Measurements from ENCODE around the gene CHST15.
"Not testable (repeated sequence)": the region's sequence is repeated elsewhere in the genome, so short reads cannot be mapped to it uniquely, and the experiment has no call there.

Gene CHST15

DNA sequence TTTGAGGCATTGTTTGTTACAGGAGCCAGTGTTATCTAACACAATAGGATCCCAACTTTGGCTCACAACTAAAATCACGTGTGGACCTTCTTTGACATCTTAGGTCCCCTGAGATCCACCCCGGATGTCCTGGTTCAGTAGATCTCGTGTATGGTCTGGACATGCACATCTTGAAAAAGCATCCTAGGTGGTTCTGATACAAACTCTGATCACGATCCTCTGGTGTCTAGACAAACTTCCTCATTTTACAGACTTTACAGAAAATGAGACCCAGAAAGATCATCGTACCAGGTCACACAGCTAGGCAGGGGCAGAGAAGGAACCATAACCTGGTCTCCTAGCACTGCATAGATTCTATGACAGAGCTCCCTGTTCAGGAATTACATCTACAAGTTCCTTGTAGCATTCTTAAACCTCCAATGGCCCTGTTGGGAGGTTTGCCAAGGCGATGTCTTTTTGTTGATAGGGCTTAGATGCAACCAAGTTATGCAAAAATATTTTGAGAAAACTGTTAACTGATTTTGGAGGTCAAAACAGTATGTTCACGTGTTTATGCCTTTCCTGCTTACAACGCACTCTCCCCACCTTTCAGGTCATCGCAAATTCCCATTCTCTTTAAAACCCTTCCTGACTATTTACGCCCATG is 30.8 kb upstream of the CHST15 start:
- FAIRE-seq: no peak

DNA sequence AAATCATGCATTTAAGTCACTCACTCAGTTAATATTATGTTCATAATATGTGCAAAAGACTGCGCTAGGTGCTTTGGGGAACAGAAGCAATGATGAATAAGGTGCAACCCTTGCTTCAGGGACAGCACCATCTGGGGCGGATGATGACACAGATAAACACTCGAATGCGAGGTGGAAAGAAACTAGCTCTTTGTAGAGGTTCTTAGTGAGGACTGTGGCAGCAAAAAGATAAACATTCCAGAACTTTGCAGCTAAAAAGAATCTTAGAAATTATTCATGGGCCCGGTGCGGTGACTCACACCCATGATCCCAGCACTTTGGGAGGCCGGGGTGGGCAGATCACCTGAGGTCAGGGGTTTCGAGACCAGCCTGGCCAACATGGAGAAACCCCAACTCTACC is 29.8 kb upstream of the CHST15 start:
- FAIRE-seq: no peak

DNA sequence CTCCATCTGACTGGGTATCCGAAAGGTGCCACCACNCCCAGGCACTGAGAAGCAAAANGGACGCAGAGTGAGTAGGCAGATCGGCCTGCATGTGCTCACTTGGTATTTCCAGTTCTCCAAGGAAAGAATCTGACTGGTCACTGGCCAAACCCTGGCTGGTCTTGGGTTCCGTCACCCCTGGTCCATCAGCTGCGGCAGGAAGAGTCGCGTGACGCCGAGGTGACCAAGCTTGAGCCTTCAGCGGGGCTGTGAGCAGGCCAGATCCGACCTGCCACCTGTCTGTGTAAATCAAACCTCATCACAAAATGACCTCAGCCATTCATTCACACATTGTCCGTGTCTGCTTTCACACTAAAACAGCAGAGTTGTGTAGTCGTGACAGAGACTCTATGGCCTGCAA is 28.8 kb upstream of the CHST15 start:
- no peak for FAIRE-seq

DNA sequence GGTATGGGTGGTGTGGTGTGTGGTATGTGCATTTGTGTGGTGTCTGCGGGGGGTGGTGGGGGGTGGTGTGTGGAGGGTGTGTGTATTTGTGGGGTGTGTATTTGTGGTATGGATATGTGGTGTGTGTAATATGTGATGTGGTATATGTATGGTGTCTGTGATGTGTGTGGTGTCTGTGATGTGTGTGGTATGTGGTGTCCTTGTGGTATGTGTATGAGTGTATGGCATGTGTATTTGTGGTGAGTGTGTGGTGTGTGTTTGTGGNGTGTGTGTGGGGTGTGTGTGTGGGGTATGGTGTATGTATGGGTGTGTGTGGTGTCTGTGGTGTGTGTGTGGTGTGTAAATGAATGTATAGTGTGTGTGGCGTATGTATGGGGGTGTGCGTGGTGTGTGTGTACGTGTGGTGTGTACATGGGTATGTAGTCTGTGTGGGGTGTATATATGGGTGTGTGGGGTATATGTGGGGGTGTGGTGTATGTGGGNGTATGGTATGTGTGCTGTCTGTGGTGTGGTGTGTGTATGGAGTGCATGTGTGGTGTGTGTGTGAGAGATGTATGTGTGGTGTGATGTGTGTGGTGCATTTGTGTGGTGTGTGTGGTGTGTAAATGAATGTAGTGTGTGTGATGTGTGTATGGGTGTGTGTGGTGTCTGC is 27.1 kb upstream of the CHST15 start:
- no peak for FAIRE-seq

DNA sequence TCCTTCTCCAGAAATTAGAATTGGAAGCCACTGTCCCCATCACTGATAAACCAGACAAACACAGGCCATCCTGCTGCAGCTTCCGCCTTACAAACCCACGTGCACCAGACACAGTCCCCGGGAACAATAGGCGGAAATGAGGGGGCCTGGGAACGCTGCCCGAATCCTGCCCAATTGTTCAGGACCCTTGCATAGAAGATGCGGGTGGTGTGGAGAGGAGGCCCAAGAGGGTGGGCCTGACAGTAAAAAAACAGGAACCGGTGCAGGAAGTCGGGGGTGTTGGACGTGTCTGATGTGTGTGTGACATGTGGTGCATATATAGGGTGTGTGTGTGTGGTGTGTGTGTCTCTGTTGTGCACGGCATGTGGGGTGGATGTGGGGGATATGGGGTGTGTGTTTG is 26.5 kb upstream of the CHST15 start:
- FAIRE-seq: no peak

DNA sequence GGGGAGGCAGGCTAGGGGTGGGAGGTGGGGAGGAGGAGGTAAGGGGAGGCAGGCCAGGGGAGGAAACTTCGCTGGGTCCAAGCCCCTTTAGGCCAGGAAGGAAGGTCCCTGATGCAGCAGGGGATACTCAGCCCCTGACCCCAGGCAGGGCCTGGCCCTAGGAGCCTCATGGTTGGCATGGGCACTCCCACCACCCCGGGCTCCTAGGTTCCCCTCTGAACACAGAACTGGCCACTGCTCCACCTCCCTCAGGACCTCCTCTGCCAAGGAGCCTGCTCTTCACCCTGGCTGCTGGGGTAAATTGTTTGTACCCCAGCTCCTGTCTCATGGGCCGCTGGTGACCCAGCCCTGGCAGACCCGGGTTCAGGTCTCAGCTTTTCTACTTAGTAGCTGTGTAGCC is 25.8 kb upstream of the CHST15 start:
- no peak for FAIRE-seq

DNA sequence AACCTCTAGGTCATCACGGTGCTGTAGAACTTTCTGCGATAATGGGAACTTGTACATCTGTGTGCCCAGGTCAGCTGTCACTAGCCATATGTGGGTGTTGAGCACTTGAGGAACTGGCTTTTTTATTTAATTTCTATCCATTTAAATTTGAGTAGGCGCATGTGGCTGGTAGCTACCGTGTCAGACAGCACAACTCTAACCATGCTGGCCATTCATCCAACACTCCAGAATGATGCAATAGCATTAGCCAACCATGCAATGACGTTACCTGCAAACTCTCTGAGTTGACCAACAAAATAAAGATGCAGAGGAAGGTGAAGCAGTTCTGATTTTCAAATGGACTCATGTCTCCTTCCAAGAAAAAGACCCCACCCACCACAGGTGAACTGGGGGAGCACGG is 24.4 kb upstream of the CHST15 start:
- no peak for FAIRE-seq

DNA sequence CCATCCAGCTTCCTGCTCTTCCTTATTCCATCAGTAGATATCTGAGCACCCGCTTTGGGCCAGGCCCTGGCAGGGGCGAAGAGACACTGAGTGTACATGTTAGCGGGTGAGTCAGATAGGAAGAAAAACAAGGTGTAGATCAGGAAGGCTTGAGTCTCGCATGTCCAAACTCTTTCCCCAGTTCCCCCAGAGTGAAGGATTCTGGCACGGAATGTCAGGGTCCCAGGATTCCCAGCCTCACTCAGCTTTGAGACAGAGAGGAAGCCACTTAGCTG is 24.1 kb upstream of the CHST15 start:
- FAIRE-seq: no peak

DNA sequence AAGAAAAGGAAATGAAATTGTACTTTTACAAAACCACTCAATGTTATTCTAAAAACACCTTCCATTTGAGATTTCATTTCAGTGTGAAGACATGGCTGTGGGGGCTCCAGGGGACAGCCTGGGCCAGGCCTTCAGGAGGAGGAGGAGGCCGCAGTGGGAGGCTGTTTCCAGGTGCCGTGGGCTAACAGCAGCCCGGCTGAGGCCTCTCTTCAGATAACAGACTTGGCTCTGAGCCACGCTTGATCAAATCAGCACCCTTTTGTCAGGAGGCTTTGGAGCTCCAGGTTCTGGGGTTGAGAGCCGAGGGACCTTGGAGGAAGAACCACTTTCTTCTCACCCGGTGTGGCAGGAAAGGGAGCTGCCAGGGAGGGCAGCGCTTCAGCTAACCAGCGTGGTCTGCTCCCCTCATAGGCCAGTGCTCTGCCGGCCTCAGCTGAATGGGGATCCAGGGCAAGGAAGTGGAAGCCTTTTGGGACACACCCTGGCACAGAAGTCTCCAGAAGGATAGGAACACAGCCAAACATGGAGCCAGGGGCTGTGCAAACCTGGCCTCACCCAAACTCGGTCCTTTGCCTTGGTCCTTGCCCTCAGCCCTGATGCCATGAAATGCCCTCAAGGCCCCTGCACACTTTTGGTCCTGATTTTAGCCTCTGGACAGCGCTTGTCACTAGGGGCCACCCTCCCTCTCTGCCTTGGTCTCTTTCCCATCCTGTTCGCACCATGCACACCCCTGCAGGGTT is 23.5 kb upstream of the CHST15 start:
- FAIRE-seq: no peak

DNA sequence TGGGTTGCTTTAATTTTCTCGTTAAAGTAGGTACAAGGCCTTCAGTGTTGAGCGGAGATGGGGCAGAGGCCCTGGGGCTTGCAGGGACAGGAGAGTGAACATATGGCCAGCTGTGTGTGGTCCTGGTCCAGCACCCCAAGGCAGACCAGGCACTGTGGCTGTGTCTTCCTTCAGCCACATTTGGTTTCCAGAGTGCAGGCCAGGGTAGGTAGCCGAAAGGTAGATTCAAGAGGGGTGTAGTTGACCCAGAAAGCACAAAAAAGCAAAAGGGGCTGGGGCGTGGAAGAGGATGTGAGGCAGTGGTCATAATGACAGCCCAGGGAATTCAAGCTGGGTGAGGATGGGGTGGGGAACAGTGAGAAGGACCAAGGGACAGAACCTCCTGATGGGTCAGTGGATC is 21.3 kb upstream of the CHST15 start:
- no peak for FAIRE-seq

DNA sequence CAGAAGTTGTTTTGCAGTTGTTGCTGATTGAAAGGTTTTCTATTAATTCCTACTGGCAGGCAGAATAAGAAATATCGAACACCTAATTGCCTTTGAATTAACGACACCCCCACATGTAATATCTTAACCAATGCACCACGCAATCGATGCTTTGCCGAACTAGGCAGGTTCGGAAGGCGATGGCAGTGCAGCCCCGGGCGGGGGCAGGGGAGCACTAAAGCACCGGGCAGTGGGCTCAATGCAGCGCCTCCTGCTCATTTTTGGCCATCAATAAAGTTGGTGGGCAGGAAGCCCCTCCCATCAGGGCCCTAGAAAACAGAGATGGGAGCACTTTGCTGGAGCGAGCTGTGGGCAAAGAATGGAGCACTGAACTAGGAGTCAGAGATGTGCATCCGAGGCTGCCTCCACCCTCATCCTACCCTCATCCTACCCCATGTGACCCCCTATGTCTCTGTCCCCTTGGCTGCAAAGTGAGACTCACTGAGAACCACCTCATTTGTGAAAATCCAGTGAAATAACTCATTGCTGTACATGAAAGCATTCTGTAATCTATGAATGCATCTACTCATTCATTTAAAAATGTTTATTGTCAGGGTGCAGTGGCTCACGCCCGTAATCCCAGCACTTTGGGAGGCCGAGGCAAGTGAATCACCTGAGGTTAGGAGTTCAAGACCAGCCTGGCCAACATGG is 19.6 kb upstream of the CHST15 start:
- FAIRE-seq: no peak

DNA sequence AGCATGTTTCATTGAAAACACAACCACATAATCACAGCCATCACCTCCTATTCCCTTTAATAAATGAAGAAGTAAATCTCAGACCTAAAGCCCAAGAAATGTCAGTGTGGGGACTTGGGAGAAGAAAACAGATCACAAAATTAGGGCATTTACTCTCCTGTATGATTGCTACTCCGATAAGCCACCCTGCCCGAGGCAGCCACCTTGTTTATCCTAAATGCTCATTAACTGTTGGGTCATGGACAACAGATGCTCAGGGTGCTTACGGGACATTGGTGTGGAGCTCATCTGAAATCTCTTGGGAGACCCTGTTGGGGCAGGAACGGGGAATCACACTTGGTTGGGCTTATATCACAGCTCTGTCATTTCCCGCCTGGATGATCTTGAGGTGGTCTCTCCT is 17.5 kb upstream of the CHST15 start:
- FAIRE-seq: no peak

DNA sequence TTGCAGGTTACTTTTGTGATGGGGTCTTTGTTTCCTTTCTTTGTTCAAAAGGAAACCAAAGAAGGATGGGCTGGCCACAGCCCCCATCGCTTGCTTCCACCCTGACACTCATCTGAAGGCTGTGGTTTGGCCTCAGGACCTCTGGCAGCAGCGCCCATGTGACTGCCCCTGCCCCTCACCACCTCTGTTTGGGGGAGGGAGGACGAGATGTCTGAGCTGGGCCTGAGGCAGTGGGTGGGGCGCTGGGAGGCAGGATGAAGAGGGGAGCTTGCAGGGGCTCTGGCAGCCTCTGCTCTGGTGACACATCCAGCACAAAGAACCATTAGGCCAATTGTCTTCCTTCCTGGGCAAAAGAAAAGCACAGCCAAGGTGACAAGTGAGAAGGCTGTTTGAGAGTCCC is 15.9 kb upstream of the CHST15 start:
- FAIRE-seq: no peak

DNA sequence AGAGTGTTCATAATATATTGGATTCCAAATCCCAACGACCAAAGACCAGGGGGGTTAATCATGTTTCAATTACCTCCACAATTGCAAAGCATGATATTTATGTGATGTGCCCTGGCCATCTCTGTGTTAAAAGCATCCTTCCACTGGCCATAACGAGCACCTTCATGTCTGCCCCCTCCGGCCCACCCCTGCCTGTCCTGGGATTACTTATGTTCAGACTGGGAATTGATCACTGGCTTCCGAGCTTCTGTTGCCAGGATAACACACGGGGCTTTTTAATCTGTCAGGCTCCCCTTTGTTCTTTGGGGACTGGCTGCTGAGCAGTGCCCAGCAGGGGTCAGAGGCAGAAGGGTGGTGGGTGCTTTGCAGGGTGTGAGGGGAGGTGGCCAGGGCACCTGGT is 13.7 kb upstream of the CHST15 start:
- no peak for FAIRE-seq

DNA sequence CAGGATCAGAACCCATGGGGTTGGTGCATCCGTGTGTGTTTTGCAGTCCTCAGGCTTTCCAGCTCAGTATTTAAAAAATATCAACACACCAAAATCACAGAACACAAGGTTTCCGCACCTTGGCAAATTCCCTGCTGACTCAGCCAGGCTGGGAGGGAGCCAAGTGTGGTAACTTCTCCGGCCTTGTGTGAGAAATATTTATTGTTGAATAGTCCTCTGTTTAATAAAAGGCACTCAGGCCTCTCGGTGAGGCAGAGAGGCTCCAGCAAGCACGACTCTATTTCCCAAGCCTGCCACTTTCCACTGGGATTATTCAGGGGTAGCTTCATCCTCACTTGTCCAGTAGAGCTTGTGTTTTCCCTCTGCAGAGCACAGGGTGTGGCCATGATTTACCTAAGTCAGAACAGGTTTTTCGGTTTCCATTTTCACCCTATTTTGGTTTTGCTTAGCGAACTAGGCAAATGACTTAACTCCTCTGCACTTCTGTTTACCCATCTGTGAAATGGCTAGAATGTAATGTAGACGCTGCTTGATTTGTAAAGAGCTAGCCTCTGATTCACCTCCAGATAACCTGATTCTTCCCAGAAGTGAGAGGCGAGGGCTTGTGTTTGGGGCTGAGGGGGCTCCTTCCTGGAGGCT is 13.0 kb upstream of the CHST15 start:
- FAIRE-seq: no peak

DNA sequence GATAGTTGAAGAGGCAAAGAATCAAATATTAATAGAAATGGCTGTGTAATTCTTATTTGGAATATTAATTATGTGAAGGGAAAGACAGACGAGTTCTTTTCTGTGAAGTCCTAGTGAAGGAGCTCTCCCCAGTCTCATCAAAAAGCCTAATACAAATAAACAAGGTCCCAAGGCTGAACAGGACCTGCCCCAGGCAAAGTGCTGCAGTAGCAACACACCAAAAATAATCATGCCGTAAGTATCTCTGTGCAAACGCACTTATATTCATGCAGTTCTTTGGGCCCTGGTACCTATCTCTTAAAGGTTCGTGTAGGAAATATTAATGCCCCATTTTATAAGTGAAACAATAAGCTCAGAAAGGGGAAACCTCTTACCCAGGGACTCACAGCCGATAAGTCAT is 12.2 kb upstream of the CHST15 start:
- no peak for FAIRE-seq

DNA sequence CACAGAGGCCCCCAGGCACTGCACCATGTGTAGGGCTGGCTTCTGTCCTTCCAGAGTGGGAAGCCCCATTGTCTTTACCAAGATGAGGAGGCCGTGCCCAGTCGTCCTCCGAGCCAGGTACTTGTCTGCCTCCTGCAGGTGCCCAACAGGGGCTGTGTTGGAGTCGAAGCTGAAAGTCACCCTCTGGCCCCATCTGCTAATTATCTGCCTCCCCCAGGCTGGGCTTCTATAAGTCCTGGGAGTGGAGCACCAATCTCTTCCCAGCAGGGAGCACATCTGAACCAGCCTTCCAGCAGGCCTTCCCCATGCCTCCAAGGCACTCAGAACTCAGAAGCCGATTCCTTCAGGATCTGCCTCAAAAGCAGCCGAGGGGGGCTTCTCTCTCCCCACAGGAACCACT is 11.6 kb upstream of the CHST15 start:
- no peak for FAIRE-seq

DNA sequence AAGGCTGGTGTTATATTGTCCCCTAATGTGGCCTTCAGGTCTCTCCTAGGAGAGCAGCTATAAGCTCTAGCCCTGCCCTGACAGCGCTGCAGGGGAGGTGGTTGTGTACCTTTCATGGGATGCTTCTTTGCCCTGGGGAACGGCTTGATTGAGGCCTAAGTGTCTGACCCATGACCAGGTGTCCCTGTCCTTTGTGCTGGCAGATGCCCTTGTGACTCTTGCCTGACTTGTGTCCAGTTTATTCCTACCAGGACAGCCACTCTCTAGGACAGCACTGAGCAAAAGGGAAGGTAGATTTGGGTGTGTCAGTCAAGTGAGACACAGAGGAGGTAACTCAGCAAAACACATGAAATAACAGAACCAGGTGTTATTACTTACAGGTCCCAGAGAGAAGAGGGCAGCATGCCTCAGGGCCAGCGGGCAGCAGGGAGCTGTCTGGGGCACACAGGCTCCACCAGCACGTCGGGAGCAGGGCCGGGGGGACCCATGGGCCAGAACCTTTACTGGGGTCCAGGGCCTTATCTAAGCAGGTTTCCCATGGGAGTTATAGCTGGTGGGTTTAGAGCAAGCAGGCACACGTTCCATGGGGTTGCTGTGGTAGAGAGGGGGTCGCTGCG is 10.7 kb upstream of the CHST15 start:
- no peak for FAIRE-seq

DNA sequence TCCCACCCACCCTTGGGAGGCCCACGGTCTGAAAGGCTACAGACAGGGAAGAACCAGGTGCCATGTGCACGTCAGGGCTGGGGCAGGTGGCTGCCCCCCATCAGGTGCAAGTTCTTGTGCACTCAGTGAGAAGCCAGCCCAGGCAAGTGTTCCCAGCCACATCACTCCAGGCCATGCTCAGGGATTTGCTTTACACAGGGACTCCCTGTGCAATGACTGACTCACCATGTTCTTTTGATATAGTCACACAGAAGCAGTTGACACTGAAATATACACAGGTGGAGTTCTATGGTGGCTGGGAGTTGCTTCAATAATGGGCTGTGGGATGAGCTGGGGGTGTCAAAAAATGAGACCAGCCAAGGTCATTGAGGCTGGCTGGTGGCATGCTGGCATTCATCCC is 8.0 kb upstream of the CHST15 start:
- no peak for FAIRE-seq

DNA sequence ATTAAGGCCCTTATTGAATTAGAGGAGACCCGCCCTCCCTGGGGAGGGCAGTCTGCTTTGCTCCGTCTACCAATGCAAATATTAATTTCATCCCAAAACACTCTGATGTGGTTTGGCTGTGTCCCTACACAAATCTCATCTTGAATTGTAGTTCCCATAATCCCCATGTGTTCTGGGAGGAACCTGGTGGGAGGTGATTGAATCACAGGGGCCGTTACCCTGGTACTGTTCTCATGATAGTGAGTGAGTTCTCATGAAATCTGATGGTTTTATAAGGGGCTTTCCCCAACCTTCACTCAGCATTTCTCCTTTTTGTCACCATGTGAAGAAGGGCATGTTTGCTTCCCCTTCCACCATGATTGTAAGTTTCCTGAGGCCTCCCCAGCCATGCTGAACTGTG is 7.3 kb upstream of the CHST15 start:
- not testable (repeated sequence) for FAIRE-seq

DNA sequence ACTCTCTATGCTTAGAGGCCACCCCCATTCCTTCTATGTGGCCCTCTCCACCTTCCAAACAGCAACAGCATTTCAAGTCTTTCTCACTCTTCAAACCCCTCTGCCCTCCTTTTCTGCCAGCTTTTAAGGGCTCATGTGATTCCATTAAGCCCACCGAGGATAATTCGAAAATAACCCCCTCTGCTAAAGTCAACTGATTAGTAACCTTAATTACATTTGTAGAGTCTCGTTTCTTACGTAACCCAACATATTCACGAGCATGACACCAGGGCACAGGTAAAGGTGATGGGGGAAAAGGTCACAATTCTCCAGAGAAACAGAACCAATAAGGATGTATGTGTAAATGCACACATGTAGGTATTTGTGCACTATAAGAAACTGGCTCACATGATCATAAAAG is 6.7 kb upstream of the CHST15 start:
- no peak for FAIRE-seq

DNA sequence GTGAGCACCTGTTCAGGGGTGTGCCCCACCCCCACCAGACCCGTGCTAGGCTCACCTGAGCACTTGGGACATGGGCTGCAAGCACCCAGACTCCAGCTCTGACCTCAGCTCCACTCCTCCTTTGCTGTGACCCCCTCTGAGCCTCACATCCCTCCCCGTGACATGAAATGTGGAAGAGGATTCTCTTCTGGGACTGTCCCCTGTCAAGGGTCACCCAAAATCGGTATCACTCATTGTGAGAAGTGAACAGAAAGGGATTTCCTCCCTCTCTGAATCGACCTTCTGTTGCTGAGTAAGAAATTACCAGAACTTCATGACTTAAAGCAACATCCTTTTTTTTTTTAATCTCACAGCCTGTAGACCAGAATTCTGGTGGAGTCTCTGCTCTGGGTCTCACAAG is 6.2 kb upstream of the CHST15 start:
- FAIRE-seq: no peak

DNA sequence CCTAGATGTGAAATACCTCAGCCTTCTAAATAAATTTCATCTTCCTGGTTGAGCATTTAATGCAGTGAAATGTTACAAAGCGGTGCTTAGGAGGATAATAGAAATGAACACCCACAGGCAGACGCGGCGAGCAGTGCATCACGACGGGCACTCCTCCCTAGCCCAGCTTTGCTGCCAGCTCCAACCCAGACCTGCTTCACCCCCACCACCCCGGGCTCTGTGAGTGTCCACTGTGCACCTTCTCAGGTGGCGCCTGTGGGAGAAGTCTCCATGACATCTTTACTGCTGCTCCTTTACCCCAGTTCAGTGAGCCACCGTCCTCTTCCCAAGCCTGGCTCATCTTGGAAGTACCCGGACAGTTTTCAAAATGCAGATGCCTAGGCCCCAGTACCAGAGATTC is 5.2 kb upstream of the CHST15 start:
- FAIRE-seq: no peak
